Erythroblast (primary cell): Measurements from ENCODE around the gene DVL2.
A peak's percentile ranks its signal among the peaks of the same experiment; 100 is the strongest.

ENCODE experiments used
- DNase-seq, 2 experiments: peaks; one replicate each; lab custom pipeline; 2025; lab: John Stamatoyannopoulos, UW
- GATA1 ChIP-seq: IDR thresholded peaks from 2 replicates; pipeline ENCODE4 v1.6.1; 2011; ENCODE audit warnings: low read depth, mild to moderate bottlenecking, control low read depth, low read length, moderate library complexity
- POLR2A ChIP-seq: IDR thresholded peaks from 2 replicates; pipeline ENCODE4 v1.6.1; 2011; ENCODE audit warnings: mild to moderate bottlenecking, low read length

DVL2 gene

DNA sequence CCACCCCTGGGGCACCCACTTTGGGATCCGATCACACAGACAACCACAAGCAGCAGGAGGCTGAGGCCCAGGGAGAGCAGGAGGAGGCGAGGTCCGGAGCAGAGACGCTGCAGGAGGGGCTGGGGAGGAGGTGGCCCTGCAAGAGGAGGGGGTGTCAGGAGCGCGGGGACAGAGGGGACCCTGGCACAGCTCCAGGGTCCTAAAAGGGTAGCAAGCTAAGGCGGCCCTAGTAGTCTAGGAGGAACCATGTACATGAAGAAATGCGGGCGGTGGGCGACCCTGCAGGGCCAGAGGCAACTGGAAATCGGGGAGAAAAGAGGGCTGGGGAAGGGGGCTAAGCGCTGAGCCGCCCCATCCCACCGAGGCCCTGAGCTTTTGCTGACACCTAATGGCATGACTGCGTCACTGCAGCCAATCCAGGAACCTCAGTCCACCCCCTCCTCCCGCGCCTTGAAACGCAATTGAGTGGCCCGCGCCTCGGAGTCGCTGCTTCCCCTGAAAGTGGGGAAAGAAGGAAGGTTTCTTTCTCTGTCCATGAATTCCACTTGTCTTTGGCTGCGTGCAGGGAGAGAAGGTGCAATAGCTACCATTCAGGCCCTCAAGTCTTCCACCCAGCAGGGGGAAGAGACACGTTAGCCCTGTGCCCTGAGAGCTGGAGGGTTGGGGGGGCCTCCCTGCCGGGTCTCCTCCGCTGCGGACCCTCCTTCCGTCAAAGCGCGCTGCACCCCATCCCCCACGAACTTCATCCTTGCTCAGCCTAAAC lies 56.9 kb downstream of the DVL2 start:
- peak; percentile 53 to 59 for DNase-seq
- TF ChIP-seq GATA1 (no peak), POLR2A (no peak)

- TF ChIP-seq POLR2A (no peak), GATA1 (no peak)
Observed at GRCh38 chr17:7176841-7177190, 57.5 kb downstream of the DVL2 start.

DNA sequence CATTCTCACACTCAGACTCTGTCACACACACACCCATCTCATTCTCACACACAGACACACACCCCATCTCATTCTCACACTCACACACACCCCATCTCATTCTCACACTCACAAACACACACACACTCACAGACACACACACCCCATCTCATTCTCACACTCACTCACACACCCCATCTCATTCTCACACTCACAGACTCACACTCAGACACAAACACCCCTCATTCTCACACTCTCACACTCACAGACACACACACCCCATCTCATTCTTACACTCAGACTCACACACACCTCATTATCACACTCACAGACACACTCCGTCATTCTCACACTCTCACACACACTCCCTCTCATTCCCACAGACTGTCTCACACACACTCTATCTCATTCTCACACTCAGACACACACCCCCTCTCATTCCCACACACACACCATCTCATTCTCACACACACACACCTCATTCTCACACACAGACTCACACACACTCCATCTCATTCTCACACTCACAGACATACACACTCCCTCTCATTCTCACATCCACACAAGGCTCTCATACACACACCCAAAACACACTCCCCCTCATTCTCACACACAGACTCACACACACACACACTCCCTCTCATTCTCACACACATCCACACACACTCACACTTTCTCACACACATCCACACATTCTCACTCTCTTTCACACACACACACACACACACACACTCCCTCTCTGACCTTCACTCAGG lies 58.0 kb downstream of the DVL2 start:
- TF ChIP-seq POLR2A (no peak), GATA1 (no peak)
- no peak for DNase-seq

More at GRCh38 chr17:7176841-7177190, 57.5 kb downstream of the DVL2 start:
- no peak for DNase-seq
